Cardiac muscle cell (in vitro differentiated cells and primary cell): ENCODE results near the gene FHL1. TPM values are rescaled to one million over a fixed set of nuclear protein-coding genes. Genes with fewer than 3 reads are reported as not detected.

Experiments
- DNase-seq, 2 donors: peaks; one replicate each; pipeline versions ENCODE4 v3.0.0 to v3.0.0-alpha.2; 2010 to 2017; ENCODE audit warnings: low read depth in 1 of 2, low spot score in 1 of 2
- H3K27ac ChIP-seq: fragments of 200-600 bp; sonication (generic); 2 replicates; pipeline ENCODE4 v1.5.1; 2016
- H3K27me3 ChIP-seq: fragments of 200-600 bp; sonication (generic); 2 replicates; pipeline ENCODE4 v1.6.0; 2016; ENCODE audit warnings: control low read depth
- H3K36me3 ChIP-seq: fragments of 200-600 bp; sonication (generic); 2 replicates; pipeline ENCODE4 v1.5.1; 2016; ENCODE audit warnings: control low read depth
- H3K4me1 ChIP-seq: fragments of 200-600 bp; sonication (generic); 2 replicates; pipeline ENCODE4 v1.8.1; 2017; ENCODE audit warnings: low read depth, mild to moderate bottlenecking, mixed run types
- H3K4me3 ChIP-seq: fragments of 200-600 bp; sonication (generic); 2 replicates; pipeline ENCODE4 v1.5.1; 2016; ENCODE audit warnings: mild to moderate bottlenecking
- H3K9me3 ChIP-seq: fragments of 200-600 bp; sonication (generic); 2 replicates; pipeline ENCODE4 v1.5.1; 2017; ENCODE audit warnings: low read depth, mild to moderate bottlenecking, control low read depth
- polyA plus RNA-seq: library from polyadenylated mRNA; unstranded; fragments of >200 nt; fragmentation: Nextera tagmentation; extraction: Ambion mirVana; gene quantifications from 2 replicates; pipeline ENCODE4 v1.2.1, GENCODE V29; 2016
- total RNA-seq: library from RNA; depleted of rRNA; stranded (reverse); fragments of >200 nt; gene quantifications from 2 replicates; pipeline ENCODE4 v1.2.3, GENCODE V29; 2016
- TF ChIP-seq, protein P1 (sequence below): IDR thresholded peaks from 2 replicates; pipeline ENCODE4 v1.5.1; 2012; ENCODE audit warnings: low read depth, mild to moderate bottlenecking, low read length

Gene FHL1
- total and polyA plus RNA-seq, 2 experiments from 2014 or later, result 23.5 to 38.9 TPM

DNA sequence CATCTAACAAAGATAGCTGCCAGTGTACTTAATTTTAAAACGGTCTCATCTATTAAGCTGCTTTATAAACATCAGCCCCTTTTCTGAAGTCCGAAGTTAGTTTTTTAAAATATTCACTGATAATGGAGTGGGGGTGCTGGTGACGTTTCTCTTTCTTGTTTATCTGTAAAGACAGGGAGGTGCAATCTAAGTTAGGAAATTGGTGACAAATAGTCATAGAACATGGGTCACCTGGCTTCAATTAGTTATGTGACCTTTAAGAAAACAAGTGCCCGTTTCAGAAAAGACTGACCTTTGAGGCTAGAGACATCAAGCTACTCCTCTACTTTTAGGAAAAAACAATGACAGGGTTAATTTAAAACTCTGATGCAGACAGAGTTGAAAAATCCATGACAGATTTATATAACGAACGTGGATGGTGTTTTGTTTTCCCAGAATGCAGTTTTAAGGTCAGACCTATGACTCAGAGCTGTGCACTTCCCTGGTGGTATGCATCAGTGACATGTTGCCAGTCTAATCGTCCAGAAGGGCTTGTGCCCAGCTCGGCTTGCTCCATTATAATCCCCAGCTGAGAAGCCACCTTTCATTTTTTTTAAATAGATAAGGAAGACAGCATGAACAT is 38.2 kb downstream of the FHL1 start:
- DNase-seq, result peak in 1 of 2 donors; percentile 44
- Histone ChIP-seq H3K27me3 (no peaks in the 10 kb centered on the region), H3K4me3 (no peak overlapping the region), H3K4me1 (peaks cover 6% of the 10 kb centered on the region), H3K27ac (no peak overlapping the region), H3K9me3 (no peaks in the 10 kb centered on the region), H3K36me3 (no peaks in the 10 kb centered on the region)
- TF ChIP-seq, protein P1, sequence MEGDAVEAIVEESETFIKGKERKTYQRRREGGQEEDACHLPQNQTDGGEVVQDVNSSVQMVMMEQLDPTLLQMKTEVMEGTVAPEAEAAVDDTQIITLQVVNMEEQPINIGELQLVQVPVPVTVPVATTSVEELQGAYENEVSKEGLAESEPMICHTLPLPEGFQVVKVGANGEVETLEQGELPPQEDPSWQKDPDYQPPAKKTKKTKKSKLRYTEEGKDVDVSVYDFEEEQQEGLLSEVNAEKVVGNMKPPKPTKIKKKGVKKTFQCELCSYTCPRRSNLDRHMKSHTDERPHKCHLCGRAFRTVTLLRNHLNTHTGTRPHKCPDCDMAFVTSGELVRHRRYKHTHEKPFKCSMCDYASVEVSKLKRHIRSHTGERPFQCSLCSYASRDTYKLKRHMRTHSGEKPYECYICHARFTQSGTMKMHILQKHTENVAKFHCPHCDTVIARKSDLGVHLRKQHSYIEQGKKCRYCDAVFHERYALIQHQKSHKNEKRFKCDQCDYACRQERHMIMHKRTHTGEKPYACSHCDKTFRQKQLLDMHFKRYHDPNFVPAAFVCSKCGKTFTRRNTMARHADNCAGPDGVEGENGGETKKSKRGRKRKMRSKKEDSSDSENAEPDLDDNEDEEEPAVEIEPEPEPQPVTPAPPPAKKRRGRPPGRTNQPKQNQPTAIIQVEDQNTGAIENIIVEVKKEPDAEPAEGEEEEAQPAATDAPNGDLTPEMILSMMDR, result no peak

DNA sequence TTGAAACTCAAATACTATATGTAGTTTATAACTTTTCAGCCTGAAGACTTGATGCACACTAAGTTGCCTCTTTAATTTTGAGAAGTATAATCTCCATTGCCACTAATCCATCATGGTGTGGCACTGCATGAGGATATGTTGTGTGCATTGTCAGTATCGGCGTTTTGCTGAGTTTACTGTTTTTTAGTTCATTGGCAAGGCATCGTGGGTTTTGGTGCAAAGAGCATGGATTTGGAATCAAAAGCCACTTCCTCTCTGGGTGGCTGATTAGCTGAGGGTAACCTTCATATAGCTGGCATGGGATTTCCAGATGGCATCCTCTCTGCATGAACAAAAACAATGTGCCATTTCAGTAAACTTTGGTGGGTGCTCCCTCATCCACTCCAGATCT is 38.7 kb downstream of the FHL1 start:
- H3K4me1 ChIP-seq, result peaks cover 6% of the 10 kb centered on the region
- TF ChIP-seq, protein P1, result no peak
- DNase-seq, result no peak
- no peaks in the 10 kb centered on the region for H3K9me3 ChIP-seq
- H3K27me3 ChIP-seq, result no peaks in the 10 kb centered on the region
- no peak overlapping the region for H3K27ac ChIP-seq
- no peak overlapping the region for H3K4me3 ChIP-seq
- no peaks in the 10 kb centered on the region for H3K36me3 ChIP-seq

DNA sequence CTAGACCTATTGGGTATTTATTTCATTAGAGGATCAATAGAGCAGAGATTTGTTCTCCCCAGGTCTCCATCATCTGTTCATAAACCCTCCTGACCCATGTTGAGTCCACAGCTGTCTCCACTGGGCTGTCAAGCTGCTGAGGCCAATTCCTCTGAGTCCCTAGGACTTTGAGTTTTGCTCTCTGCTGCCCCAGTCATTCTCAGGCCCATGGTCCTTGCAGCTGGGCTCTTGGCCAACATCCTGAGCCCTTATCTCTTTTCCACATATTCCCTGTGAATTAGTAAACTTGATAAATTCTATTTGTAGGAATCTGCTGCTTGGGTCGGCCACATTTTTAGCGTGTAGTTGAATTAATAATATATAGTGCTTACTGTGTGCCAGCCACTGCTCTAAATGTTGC is 41.9 kb downstream of the FHL1 start:
- TF ChIP-seq, protein P1, result no peak
- Histone ChIP-seq H3K27ac (no peak overlapping the region), H3K36me3 (no peaks in the 10 kb centered on the region), H3K4me1 (no peaks in the 10 kb centered on the region), H3K9me3 (no peaks in the 10 kb centered on the region), H3K4me3 (no peak overlapping the region), H3K27me3 (no peaks in the 10 kb centered on the region)
- peak in 1 of 2 donors; percentile 44 for DNase-seq

DNA sequence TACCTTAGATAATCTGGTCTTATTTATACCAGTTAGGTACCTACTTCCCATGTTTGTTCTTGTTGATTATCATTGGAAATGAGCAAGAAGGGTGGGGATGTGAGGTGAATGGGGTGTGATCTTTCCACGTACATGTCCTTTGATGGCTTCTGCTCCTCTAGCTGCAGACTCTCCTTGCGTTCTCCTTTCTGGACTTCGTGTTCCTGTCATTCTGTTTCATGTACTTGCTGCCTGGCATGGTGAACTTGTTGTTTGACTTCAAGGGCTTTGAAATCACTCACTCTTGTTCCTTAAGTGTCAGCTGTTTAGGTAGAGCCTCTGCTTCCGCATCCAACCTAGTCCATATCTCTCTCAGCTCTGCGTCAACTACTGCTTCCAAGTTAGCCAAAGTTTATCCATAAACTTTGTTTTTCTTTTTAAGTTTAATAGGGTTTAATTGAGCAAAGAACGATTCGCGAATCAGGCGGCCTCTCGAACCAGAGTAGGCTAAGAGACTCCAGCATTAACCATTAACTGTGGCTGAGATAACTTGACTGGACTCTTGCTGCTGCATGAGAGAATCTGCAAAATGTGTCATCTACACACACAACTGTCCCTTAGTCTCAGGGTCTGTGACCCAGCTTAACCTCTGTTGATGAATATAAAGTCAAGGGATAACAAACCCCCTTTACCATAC is 42.8 kb downstream of the FHL1 start:
- H3K27me3 ChIP-seq, result no peaks in the 10 kb centered on the region
- DNase-seq, result no peak
- no peaks in the 10 kb centered on the region for H3K4me1 ChIP-seq
- TF ChIP-seq, protein P1, result no peak
- no peaks in the 10 kb centered on the region for H3K9me3 ChIP-seq
- H3K27ac ChIP-seq, result no peak overlapping the region
- H3K36me3 ChIP-seq, result no peaks in the 10 kb centered on the region
- no peak overlapping the region for H3K4me3 ChIP-seq

DNA sequence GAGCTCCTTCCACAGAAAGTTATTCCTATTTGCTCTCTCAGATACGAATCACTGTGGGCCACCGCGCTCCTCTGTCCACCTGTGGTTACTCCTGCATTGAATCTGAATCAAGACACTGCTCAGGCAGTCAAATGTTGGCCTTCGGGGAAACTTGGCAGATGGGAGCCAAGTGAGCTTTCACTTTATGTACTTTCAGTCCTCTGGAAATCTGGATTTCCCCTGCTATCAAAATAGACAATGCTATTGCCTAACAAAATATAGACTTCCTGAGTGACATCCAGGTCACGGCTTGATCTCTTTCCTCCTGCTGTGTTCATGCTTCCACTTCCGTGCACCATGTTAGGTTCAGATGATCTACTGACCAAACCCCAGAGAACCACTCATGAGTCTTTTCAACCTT is 43.8 kb downstream of the FHL1 start:
- Histone ChIP-seq H3K4me1 (no peaks in the 10 kb centered on the region), H3K4me3 (no peak overlapping the region), H3K27me3 (no peaks in the 10 kb centered on the region), H3K9me3 (no peaks in the 10 kb centered on the region), H3K36me3 (no peaks in the 10 kb centered on the region), H3K27ac (no peak overlapping the region)
- DNase-seq, result no peak
- TF ChIP-seq, protein P1, result no peak
